NCI-H82 (cell line): ENCODE measurements around the gene FBXO39.
"Not testable (repeated sequence)": the region's sequence is repeated elsewhere in the genome, so short reads cannot be mapped to it uniquely, and the experiment has no call there.

Source experiments
- DNase-seq: peaks from one replicate; lab custom pipeline; 2025; lab: John Stamatoyannopoulos, UW

FBXO39 gene

DNA sequence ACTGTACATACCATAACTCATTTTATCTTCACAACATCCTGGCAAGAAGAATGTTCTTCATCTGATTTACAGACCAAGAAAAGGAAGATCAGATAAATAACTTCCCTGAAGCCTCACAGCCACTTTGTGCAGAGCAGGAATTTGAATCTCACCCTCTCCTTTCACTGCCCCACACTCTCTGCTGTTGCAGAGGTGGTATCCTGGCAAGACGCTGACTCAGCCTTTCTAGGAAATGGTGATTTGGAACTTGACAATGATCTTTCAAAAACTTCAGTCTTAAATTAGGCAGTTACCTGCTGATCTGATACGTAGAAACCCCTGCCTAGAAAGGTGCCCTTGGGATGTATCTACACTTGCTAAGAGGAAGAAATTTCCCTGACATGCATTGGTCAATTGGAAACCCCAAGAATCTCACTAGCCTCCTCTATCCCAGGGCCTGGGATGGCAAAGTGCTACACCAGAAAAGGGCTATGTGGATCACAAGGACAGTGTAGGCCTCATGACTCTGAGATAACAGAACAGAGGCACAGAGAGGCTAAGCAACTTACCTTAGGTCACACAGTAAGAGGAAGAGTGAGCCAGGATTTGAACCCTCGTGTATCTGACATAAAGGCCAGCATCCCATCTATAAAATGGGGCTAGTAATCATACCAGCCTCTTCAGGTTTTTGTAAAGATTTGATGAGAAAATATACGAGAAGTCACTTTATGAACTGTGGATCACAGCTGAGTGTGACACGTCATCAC is 17.9 kb downstream of the FBXO39 start:
- DNase-seq, result no peak

DNA sequence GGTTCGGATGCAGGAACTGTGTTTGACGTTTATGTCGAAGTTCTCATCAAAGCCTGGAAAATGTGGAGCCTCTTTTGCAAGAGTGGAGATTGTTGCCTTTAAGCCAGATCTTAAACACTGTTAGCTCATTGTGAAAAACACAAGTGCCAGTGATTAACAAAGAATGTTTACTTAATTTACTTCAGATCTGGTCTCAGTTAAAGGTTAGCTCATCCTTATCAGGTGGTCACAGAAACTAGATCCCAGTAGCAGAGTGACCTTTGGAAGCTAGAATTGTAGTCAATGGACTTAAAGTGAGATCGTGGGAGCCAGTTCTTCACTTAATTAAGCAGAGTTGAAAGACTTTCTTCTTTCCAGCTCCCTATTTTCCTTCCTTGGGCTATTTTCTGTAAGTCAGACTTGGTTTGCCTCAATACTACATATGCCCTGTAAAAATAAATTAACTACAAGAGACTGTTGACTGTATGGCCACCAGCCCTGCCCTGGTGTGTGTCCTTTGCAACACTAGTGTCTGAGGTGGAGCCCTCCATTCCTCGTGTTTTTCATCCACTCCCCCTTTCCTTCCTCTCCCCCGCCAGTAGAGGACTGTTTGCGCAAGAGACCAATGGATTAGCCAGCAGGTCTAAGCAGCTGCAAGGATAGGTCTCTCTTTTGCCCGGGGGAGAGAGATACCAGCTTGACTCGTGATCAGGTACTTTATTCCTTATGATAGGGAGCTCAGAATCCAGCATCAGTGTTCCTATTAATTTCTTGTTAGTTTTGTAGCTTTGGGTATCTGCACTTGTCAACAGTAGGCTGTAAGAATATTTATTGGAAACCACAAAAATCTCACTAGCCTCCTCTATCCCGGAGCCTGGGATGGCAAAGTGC is 20.2 kb downstream of the FBXO39 start:
- peak; percentile 16 for DNase-seq

DNA sequence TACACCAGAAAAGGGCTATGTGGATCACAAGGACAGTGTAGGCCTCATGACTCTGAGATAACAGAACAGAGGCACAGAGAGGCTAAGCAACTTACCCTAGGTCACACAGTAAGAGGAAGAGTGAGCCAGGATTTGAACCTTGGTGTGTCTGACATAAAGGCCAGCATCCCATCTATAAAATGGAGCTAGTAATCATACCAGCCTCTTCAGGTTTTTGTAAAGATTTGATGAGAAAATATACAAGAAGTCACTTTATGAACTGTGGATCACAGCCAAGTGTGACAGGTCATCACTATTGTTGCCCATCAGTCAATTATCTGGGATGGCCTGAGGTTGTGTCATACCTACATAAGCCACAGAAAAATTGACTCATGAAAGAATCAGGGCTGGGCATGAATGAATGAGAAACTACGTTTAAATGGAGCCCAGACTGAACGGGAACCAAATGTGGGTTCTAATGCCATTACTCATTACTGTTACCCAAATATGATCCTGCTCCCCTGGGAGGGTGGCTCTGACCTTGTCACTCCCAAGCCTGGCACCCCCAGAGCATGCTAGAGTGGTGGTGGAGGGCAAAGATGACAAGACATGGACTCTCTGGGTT is 21.0 kb downstream of the FBXO39 start:
- no peak for DNase-seq

DNA sequence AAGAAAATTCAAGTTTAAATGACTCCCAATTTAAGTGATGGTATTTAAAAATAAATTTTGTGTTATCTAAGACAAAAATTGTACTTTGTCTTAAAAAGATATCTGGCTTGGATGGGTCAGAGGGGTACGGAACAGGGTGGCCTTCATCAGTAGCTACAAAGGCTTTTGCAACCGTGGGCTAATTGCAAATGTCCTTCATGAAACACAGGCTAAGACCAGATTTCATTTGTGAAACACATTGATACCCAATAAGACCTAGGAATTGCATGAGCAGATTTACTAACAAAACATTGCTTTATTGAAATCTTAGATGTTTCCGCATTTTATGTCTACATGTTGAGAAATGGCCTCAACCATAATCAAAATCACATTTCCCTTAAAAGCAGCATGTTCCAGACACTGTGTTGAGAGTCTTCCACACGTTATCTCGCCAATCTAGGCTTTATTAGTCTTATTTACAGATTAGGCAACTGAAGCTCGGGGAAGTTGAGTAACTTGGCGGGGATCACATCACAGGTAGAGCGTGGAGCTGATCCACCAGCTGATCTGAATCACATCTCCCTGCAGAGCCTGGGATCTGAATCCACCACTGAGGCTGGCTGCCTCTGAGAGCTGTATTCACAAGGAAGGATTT is 21.8 kb downstream of the FBXO39 start:
- DNase-seq, result no peak

GRCh38 chr17:6799738-6800137 is 23.7 kb downstream of the FBXO39 start:
- DNase-seq, result no peak

GRCh38 chr17:6800422-6801027 is 24.5 kb downstream of the FBXO39 start:
- DNase-seq, result no peak

DNA sequence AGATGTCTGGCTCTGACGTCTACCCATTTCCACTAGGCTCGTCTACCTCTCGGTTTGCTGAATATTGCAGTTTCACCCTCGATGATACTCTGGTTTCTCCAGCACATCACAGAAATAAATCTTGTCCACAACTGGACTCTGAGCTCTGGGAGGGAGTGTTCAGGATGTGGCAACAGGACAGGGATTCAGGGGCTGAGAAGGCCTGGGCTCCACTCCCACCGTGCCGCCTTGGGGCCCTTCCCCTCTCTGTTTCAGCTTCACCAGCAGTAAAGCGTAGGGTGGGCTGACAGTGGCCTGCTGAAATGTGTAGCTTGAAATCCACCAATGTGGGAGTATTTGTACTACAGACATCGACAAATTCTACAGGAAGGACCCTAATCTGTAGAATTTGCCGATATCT is 35.5 kb downstream of the FBXO39 start:
- DNase-seq, result no peak

DNA sequence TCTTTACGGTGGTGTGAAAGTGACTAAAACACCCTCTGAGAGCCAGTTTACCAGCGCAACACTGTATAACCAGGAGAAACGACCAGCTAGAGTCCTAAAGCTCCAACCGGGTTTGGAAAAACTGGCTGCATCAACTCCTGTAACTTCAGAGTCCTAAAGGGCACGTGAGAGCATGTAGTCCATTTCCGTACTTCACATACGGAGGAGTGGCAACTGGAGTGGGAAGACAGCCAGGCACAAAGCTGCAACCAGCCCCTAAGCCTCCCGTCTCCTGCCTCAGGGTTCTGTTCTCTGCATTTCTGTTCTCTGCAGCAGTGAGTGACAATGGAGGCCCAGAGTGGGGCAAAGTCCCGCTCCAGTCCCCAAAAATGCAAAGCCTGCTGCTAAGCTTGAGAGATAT is 36.3 kb downstream of the FBXO39 start:
- no peak for DNase-seq

DNA sequence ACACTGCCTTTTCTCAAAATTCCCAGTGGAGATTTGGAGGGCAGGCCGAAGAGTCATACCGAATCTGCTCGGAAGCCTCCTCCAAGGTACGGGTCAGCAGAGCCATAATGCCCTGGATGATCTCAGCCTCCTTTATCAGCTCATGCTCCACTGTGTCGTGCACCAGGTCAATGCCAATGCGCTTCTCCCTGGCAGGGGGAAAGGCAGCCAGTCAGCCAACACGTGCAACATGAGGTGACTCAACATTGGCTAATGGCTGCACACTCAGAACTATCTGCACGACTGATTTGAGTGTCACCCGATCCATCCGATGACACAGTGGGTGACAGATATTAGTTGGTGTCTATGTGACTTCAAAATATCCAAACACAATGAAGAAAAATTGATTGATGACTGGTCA is 39.8 kb downstream of the FBXO39 start:
- no peak for DNase-seq

DNA sequence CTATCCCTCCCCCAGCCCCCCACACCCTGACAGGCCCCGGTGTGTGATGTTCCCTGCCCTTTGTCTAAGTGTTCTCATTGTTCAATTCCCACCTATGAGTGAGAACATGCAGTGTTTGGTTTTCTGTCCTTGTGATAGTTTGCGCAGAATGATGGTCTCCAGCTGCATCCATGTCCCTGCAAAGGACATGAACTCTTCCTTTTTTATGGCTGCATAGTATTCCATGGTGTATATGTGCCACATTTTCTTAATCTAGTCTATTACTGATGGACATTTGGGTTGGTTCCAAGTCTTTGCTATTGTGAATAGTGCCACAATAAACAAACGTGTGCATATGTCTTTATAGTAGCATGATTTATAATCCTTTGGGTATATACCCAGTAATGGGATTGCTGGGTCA is 40.4 kb downstream of the FBXO39 start:
- DNase-seq, result not testable (repeated sequence)

DNA sequence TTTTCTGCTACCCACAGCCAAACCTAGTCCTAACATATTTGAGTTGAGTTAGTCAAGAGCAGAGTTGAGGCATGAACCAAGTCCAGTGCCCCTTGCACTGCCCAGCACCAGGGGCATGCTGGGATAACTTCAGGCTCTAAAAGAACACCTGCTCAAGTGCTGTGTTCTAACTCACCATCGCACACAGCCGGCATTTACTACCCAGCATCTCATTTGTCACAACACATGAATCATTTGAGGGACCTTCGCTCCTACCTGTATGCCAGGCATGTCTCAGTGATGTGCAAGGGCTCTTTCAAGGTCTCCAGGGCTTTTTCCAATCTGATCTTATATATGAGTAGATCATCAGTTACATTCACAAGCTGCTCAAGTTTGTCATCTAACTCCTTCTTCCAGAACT is 42.9 kb downstream of the FBXO39 start:
- no peak for DNase-seq

DNA sequence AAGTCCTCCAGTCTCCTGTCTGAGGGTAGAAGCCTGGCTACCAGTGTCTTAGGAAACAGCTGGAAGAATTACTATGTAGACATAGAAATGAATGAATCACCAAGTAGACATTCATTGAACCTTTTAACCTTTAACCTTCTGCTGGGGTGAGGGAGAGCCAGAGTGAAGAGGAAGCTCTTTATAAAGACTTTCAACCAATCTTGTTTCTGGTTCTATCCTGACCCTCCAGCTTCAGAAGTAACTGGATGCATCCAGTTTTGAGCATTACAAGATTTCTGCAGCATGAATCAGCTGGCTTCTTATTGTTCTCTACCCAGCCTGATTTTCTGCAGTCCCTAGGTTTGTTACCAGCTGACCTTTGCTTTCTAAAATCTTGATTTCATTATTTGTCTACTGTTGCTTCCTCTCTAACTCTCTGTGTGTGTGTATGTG is 47.0 kb downstream of the FBXO39 start:
- no peak for DNase-seq

DNA sequence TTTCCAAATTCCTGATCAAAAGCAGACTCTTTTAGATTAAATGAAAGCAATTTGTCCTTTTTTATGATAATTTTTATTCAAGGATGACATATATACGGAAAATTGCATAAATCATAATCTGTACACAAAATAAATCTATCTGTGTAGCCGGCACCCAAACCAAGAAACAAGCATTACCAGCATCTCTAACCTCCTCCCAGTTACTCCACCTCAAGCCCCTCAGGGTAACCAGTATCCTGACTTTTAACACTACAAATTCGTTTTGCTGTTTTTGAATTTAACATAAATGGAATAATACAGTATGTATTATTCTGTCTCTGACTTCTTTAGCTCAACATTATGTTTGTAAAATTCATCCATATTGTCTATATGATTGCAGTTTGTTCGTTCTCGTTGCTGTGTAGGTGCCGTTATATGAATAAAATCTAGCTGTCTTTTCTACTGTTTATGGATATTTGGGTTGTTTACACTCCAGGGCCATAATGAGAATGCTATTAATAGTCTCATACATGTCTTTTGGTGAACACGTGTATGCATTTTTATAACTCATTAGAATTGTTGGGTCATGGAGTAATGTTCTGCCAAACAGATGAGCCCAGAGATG is 54.5 kb downstream of the FBXO39 start:
- DNase-seq, result no peak

DNA sequence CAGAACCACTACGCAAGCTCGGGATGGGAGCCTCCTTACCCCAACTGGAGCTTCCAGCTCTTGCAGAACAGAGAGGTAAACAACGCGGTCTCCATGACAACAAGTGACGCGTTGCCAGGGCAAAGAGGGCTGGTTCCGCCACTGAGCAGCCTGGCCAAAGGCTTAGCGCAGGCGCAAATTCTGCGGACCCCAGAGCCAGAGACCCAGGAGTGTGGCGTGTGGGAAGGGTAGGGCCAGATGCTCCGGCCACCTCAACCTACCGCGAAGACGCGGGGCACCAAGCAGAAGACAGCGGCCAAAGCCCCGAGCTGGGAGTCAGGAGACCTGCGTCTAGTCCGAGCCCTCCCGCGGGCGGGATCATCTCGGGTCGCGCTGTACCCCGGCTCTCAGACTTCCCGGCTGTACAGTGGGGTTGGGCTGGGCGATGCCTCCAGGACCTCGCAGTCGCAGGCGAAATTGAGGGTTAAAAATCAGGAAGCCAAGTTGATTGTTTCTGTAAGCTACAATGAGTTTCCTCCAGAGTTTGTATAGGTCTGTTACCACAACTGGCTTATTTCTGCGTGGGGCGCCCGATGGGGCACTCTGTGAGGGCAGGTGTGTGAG is 55.7 kb downstream of the FBXO39 start, which contains the start of gene TEKT1:
Gene TEKT1 (minus strand): TSS at position 69 of the 603 bp plus-strand sequence. CDS start 1,353 bp downstream, outside the sequence.
- DNase-seq, result peak; percentile 77
